ENCODE data around the gene SP3. TPM values are rescaled to one million over a fixed set of nuclear protein-coding genes. Genes with fewer than 3 reads are reported as not detected.

The SP3 gene
- total and polyA plus RNA-seq, 9 of the 15 experiments (the other 6 are each of a cell fraction or from before 2014, with no cell fraction given): 12.0 to 106 (median 74.9) TPM

GRCh38 chr2:174014011-174014698 lies 49.0 kb upstream of the SP3 start (continued):
- TF ChIP-seq HBP1 (CRISPR knock-in tag; IDR thresholded peaks at IDR 0.05) (no peak), NONO (IDR thresholded peaks at IDR 0.05; ENCODE audit: low read depth in 2 of 2, low read length in 1 of 2) (no peak), HNRNPH1 (optimal IDR thresholded peaks at IDR 0.05; ENCODE audit: low read depth, low read length) (no peak), CEBPG (CRISPR knock-in tag; IDR thresholded peaks at IDR 0.05) (no peak), CEBPG (tag; conservative IDR thresholded peaks at IDR 0.05 in 1 of 2, IDR thresholded peaks at IDR 0.05 in 1 of 2) (no peak), HMGXB4 (CRISPR knock-in tag; IDR thresholded peaks at IDR 0.05) (no peak), PHTF2 (CRISPR knock-in tag; IDR thresholded peaks at IDR 0.05) (no peak), HDAC1 (IDR thresholded peaks at IDR 0.05) (no peak), CUX1 (CRISPR knock-in tag; IDR thresholded peaks at IDR 0.05) (no peak)
- TF ChIP-seq, protein P1, sequence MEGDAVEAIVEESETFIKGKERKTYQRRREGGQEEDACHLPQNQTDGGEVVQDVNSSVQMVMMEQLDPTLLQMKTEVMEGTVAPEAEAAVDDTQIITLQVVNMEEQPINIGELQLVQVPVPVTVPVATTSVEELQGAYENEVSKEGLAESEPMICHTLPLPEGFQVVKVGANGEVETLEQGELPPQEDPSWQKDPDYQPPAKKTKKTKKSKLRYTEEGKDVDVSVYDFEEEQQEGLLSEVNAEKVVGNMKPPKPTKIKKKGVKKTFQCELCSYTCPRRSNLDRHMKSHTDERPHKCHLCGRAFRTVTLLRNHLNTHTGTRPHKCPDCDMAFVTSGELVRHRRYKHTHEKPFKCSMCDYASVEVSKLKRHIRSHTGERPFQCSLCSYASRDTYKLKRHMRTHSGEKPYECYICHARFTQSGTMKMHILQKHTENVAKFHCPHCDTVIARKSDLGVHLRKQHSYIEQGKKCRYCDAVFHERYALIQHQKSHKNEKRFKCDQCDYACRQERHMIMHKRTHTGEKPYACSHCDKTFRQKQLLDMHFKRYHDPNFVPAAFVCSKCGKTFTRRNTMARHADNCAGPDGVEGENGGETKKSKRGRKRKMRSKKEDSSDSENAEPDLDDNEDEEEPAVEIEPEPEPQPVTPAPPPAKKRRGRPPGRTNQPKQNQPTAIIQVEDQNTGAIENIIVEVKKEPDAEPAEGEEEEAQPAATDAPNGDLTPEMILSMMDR (IDR thresholded peaks at IDR 0.05 in 2 of 3, conservative IDR thresholded peaks at IDR 0.05 in 1 of 3; ENCODE audit: insufficient read depth in 2 of 3, low read depth in 1 of 3, low read length in 3 of 3): no peak

All from K562 (cell line).